T follicular helper cell (primary cell): ENCODE measurements around the gene EIF1AX.
"Not testable (repeated sequence)": the region's sequence is repeated elsewhere in the genome, so short reads cannot be mapped to it uniquely, and the experiment has no call there.

Experiments used
- DNase-seq: peaks from one replicate; pipeline ENCODE4 v3.0.0-alpha.2; 2020; ENCODE audit warnings: low read depth

EIF1AX gene

DNA sequence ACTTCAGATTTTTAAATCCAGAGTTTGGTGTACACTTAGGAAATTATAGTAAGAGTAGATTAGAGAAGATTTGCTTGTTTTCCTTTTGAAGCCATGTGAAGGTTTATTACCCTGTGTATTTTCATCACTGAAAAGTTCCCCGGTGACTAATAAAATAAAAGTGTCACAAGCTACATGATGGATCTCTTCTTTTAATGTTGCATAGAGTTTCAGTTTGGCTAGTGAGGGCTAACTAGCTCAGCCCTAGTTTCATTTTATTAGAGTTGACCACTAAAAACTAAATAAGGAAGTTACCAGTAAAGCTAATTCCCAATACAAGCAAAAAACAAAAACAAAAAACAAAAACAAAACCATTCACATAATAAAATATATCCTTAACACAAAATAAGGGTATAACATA lies 14.8 kb downstream of the EIF1AX start:
- DNase-seq, result not testable (repeated sequence)

DNA sequence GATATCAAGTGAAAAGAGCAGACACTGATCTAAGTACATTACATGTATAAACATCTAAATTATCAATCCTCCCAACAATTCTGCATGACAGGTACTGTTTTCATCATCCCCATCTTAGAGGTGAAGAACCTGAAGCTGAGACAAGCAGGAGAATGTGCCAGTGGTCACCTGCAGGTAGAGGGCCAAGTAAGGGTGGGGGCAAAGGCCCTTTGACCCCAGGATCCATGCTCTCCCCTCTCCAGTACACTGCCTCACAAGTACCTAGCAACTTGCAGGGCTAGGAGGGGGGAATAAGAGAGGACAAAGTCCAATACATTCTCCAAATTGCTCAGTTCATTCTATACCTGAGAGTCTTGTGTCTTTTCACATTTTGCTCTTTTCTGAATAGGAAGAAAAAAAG lies 16.7 kb downstream of the EIF1AX start:
- DNase-seq, result no peak

- no peak for DNase-seq
Observed at GRCh38 chrX:20118065-20118824, 23.4 kb downstream of the EIF1AX start.

DNA sequence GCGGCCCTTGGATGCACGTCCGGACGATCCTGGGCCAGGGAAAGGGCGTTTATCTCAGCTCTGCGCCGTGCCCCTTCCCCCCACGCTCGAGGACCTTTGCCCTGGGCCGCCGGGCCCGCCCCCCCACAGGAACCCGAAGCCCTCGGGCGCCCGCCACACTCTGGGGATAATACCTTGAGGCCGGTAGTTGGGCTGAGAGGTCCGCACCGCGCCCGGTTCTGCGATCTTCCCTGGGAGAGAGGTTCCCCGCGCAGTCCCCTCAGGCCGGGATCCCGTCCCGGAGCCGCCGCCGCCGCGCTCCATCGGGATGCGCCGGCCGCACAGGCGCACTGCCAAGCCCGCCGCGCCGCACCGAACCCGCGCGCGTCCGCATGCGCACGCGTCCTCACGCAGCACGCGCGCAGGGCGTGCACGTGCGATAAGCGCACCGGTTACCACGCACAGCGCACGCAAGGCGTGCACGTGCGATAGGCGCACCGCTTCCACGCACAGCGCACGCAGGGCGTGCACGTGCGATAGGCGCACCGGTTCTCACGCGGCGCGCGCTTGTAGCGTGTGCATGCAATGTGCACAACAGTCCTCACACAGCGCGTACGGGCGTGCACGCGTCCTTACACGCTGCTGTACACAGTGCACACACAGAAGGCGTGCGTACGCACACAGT lies 24.9 kb downstream of the EIF1AX start, which contains the start of gene MAP7D2:
Gene MAP7D2 (minus strand): TSS at position 331 of the 664 bp plus-strand sequence. CDS start 28 bp downstream, at position 303.
- DNase-seq, result no peak

GRCh38 chrX:20116087-20116576 lies 25.5 kb downstream of the EIF1AX start:
- DNase-seq, result no peak

- DNase-seq, result no peak
Observed at GRCh38 chrX:20112022-20112774, 29.4 kb downstream of the EIF1AX start.

GRCh38 chrX:20111271-20111670 lies 30.4 kb downstream of the EIF1AX start:
- no peak for DNase-seq

DNA sequence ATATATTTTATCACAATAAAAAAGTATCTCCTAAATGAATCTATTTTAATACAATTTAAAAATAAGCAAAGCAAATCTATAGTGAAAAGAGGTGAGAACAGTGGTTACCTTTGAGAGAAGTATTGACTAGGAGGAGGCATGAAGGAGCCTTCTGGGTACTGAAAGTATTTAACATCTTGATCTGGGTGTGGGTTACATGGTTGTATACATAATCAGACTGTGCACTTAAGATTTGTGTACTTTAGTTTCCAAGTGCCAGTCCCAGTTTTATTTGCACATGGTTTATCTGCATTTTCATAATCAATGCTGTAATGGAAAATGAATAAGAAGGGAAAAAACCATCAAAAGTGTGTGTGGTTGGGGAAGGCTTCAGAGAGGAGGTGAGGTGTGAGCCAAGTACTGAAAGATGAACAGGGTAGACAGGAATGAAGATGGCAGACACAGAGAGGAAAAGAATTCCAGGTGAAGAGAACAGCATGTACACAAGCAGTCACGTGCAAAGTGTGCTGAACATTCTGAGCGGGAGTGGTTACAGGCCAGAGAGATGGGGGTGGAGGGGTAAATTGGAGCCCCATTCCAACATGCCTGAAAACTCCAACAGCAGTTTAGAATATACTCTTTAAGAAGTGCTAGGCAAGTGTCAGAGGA lies 39.6 kb downstream of the EIF1AX start:
- DNase-seq, result no peak

- DNase-seq, result no peak
Observed at GRCh38 chrX:20091499-20091898, 50.1 kb downstream of the EIF1AX start.

DNA sequence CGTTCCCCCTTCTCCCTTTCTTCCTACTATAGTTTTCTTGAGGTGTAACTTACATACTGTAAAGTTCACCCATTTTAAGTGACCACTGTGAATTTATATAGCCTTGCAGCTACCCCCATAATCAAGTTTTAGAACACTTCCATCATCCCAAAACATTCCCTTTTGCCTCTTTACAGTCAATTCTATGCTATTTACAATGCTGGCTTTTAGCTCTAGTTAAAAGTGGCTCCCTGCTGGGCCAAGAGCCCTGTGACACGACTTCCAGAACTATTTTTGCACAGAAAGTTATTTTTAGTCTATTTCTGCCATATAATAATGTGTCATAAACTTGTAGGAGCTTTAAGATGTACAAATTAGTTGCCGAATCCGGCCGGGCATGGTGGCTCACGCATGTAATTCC lies 51.8 kb downstream of the EIF1AX start:
- DNase-seq, result no peak

DNA sequence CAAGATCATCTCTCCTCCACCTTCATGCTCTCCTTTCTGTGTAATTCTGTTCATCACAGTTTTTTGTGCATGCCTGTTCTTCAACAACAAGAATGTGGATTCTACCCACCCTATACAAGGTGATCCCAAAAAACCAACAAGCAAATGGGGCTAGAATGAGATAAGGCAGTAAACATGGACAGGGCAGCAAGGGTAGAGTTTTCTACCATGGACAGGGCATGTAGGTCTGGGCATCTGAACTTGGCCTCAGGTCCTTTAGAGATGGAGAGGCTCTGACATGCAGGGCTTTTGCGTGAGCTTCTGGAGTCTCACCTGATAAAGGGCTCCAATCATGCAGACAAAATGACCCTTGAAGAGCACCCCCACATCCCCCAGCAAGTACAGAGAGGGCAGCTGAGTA lies 61.4 kb downstream of the EIF1AX start:
- DNase-seq, result no peak
